ENCODE data around the gene TMED9. TPM values are rescaled to one million over a fixed set of nuclear protein-coding genes. Genes with fewer than 3 reads are reported as not detected.

Gene TMED9
- total RNA-seq, 1 experiment from 2014 or later, result 240 TPM

- BruUV-seq (replicated peaks), result no TSS peak
- Mint-ChIP-seq H3K36me3 (ENCODE audit: insufficient read depth, unreplicated experiment) (peaks cover 47% of the 10 kb centered on the region), H3K4me3 (ENCODE audit: unreplicated experiment) (no peak overlapping the region)
Observed at GRCh38 chr5:177607115-177607451, 15.1 kb downstream of the TMED9 start.

GRCh38 chr5:177607452-177608192 lies 15.6 kb downstream of the TMED9 start:
- Mint-ChIP-seq H3K27ac (ENCODE audit: unreplicated experiment) (no peak overlapping the region), H3K4me3 (ENCODE audit: unreplicated experiment) (no peak overlapping the region), H3K36me3 (ENCODE audit: insufficient read depth, unreplicated experiment) (peaks cover 48% of the 10 kb centered on the region), H3K9me3 (ENCODE audit: unreplicated experiment) (no peaks in the 10 kb centered on the region), H3K27me3 (ENCODE audit: insufficient read depth, unreplicated experiment) (no peaks in the 10 kb centered on the region), H3K4me1 (ENCODE audit: low read depth, unreplicated experiment) (peaks cover 5% of the 10 kb centered on the region)
- POLR2A ChIA-PET, result interaction anchor here (0.6 kb wide), 1 partner anchor 455 kb away, joined by 3 read pairs; no protein-coding TSS in a partner anchor
- BruUV-seq (replicated peaks), result no TSS peak
- H3K4me1 ChIP-seq, result no peaks in the 10 kb centered on the region
- no peak overlapping the region for H3K4me3 ChIP-seq (ENCODE audit: low read depth, low read length)
- no peaks in the 10 kb centered on the region for H3K9me3 ChIP-seq
- intact Hi-C loops (cut with micrococcal nuclease; ENCODE audit: unreplicated experiment), result no loop called here
- no peaks in the 10 kb centered on the region for H3K27me3 ChIP-seq (replicated peaks; ENCODE audit: control insufficient read depth, insufficient read depth, low read length)
- peak; percentile 87 to 96 for TF ChIP-seq CTCF (IDR thresholded peaks at IDR 0.05; ENCODE audit: insufficient read depth in 1 of 2, low read depth in 1 of 2, low read length in 1 of 2, severe bottlenecking in 1 of 2, unreplicated experiment in 1 of 2)
- no peaks in the 10 kb centered on the region for H3K36me3 ChIP-seq (ENCODE audit: control insufficient read depth, insufficient read depth, low read length)
- DNase-seq, result peak; percentile 88 to 90
- CTCF ChIA-PET, result interaction anchor here (0.5 to 1.7 kb wide), 8 partner anchors 8 to 468 kb away, joined by 3 to 7 read pairs (median 4); partner anchors contain the start of gene TMED9

More at GRCh38 chr5:177607115-177607451, 15.1 kb downstream of the TMED9 start:
- H3K27me3 Mint-ChIP-seq (ENCODE audit: insufficient read depth, unreplicated experiment), result no peaks in the 10 kb centered on the region
- H3K9me3 ChIP-seq, result no peaks in the 10 kb centered on the region
- ChIA-PET POLR2A (interaction anchor here (0.6 kb wide), 1 partner anchor 455 kb away, joined by 3 read pairs; no protein-coding TSS in a partner anchor), CTCF (interaction anchor here (0.5 to 1.7 kb wide), 8 partner anchors 8 to 469 kb away, joined by 3 to 7 read pairs (median 4); partner anchors contain the start of gene TMED9)
- no peak for DNase-seq
- H3K27me3 ChIP-seq (replicated peaks; ENCODE audit: control insufficient read depth, insufficient read depth, low read length), result no peaks in the 10 kb centered on the region
- H3K9me3 Mint-ChIP-seq (ENCODE audit: unreplicated experiment), result no peaks in the 10 kb centered on the region
- intact Hi-C loops (cut with micrococcal nuclease; ENCODE audit: unreplicated experiment), result no loop called here
- no peak for TF ChIP-seq CTCF (IDR thresholded peaks at IDR 0.05; ENCODE audit: insufficient read depth in 1 of 2, low read depth in 1 of 2, low read length in 1 of 2, severe bottlenecking in 1 of 2, unreplicated experiment in 1 of 2)
- H3K4me3 ChIP-seq (ENCODE audit: low read depth, low read length), result no peak overlapping the region
- no peaks in the 10 kb centered on the region for H3K36me3 ChIP-seq (ENCODE audit: control insufficient read depth, insufficient read depth, low read length)
- H3K4me1 ChIP-seq, result no peaks in the 10 kb centered on the region
- H3K4me1 Mint-ChIP-seq (ENCODE audit: low read depth, unreplicated experiment), result peaks cover 5% of the 10 kb centered on the region
- no peak overlapping the region for H3K27ac Mint-ChIP-seq (ENCODE audit: unreplicated experiment)

DNA sequence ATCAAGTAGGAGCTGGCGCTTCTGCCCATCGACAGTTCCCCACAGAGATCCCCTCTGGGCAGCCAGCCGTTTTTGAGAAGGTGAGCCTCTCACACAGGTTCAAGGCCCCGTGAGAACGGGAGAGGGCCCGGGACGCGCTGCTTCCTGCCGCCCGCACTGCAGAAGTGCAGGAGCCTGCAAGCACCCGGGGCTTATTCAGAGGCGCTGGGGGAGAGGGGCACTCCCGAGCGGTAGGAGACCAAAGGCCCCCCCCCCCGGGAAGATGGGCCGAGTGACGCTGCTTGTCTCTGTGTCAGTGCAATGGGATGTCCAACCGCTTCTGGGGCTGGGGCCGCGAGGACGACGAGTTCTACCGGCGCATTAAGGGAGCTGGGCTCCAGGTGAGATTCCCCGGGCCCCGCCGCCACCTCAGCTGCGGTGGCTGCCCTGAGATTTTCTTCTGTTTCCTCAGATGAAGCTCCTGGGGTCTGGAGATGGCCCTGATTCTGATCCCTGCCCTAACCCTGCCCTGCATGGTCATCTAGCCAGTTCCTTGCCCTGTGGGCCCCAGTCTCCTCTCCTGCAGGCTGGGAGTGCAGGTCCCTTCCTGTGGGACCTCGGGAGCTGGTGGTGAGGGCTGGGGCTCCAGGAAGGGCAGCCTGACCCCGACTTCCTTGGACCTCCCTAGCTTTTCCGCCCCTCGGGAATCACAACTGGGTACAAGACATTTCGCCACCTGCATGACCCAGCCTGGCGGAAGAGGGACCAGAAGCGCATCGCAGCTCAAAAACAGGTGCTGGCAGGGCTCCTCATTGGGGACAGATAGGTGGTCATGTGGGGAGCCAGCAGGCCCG lies 16.5 kb downstream of the TMED9 start:
- POLR2A ChIA-PET, result no interaction called here
- Mint-ChIP-seq H3K27ac (ENCODE audit: unreplicated experiment) (no peak overlapping the region), H3K4me1 (ENCODE audit: low read depth, unreplicated experiment) (peaks cover 5% of the 10 kb centered on the region), H3K4me3 (ENCODE audit: unreplicated experiment) (no peak overlapping the region), H3K36me3 (ENCODE audit: insufficient read depth, unreplicated experiment) (peaks cover 52% of the 10 kb centered on the region), H3K9me3 (ENCODE audit: unreplicated experiment) (no peaks in the 10 kb centered on the region), H3K27me3 (ENCODE audit: insufficient read depth, unreplicated experiment) (no peaks in the 10 kb centered on the region)
- no peak overlapping the region for H3K4me3 ChIP-seq (ENCODE audit: low read depth, low read length)
- no peaks in the 10 kb centered on the region for H3K4me1 ChIP-seq
- no peak for DNase-seq
- CTCF ChIA-PET, result interaction anchor here (0.9 to 1.7 kb wide), 3 partner anchors 16 to 204 kb away, joined by 3 to 7 read pairs (median 4); partner anchors contain the start of gene TMED9
- no peaks in the 10 kb centered on the region for H3K36me3 ChIP-seq (ENCODE audit: control insufficient read depth, insufficient read depth, low read length)
- intact Hi-C loops (cut with micrococcal nuclease; ENCODE audit: unreplicated experiment), result no loop called here
- no peaks in the 10 kb centered on the region for H3K9me3 ChIP-seq
- no peaks in the 10 kb centered on the region for H3K27me3 ChIP-seq (replicated peaks; ENCODE audit: control insufficient read depth, insufficient read depth, low read length)
- no TSS peak for BruUV-seq (replicated peaks)
- no peak for TF ChIP-seq CTCF (IDR thresholded peaks at IDR 0.05; ENCODE audit: insufficient read depth in 1 of 2, low read depth in 1 of 2, low read length in 1 of 2, severe bottlenecking in 1 of 2, unreplicated experiment in 1 of 2)

Measured in Caco-2 (cell line).